ENCODE measurements around the gene RBM20. TPM values are rescaled to one million over a fixed set of nuclear protein-coding genes. Genes with fewer than 3 reads are reported as not detected.
"Not testable (repeated sequence)": the region's sequence is repeated elsewhere in the genome, so short reads cannot be mapped to it uniquely, and the experiment has no call there.

Gene RBM20
- total and polyA plus RNA-seq, 4 donors: 1.1 to 2.2 (median 1.6) TPM

DNA sequence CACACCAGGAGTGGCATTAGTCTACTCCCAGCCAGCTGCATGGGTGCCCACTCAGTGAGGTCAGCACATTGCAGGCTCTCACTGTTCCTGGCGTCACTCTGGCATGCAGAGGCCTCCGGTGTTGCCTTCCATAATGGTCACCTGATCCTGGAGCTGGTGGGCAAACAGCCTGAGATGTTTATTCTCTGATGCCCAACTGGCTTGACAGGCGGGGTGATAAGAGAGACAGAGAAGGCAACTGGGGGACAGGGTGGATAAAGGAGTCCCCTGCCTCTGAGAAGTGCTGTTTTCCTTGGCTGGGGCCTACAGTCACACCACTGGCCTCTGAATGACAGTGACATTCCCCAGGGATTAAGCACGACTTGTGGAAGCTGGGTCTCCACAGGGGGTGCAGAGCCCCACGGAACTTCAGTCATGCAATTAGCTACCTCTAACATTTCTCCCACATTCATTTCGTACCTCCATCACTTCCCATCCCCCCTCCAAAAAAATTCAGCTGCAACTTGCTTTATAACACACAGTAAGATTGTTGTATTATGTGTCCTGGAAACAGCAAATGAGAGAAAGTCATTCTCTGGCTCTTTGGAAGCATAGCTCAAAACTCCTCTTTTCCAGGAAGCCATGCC lies 7.1 kb upstream of the RBM20 start:
- 54% methylated on average over 5 of the region's 6 CpGs for WGBS (ENCODE audit: insufficient coverage)
- H3K27ac ChIP-seq (ENCODE audit: low read depth, low read length): no peak overlapping the region
- peaks cover 6% of the 10 kb centered on the region for H3K27me3 ChIP-seq (ENCODE audit: control insufficient read depth, insufficient read depth, low read length)
- no peaks in the 10 kb centered on the region for H3K36me3 ChIP-seq (ENCODE audit: control insufficient read depth, insufficient read depth, low read length)
- H3K9me3 ChIP-seq (ENCODE audit: control insufficient read depth, insufficient read depth, low read length): no peaks in the 10 kb centered on the region
- H3K4me3 ChIP-seq (ENCODE audit: low read depth, low read length): no peak overlapping the region
- DNase-seq (ENCODE audit: low read depth in 4 of 6, low spot score in 6 of 6): no peak
- H3K4me1 ChIP-seq (ENCODE audit: control insufficient read depth, insufficient read depth, low read length): peaks cover 9% of the 10 kb centered on the region

DNA sequence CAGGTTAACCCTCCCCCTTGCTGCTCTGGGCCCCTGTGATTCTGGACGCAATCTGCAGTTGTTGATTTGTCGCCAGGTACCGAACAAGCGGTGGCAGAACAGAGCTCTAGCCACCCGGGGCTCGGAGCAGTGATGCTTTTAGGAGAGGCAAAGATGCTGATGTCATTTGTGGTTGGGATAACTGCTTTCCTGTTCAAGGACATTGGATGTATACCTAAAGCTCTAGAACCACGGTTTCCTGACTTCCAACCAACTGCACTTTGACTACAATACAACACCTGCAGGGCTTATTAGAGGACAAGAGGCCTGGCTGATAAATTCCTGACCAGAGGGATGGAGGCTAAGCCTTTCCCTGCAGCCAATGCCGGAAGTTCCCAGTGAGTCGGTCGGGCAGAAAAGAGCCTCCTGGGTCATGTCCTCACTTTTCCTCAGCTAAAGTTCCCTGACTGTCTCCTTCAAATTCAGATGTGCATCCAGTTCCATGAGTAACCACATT lies 6.5 kb upstream of the RBM20 start:
- H3K9me3 ChIP-seq (ENCODE audit: control insufficient read depth, insufficient read depth, low read length): no peaks in the 10 kb centered on the region
- H3K4me1 ChIP-seq (ENCODE audit: control insufficient read depth, insufficient read depth, low read length): peaks cover 9% of the 10 kb centered on the region
- no peaks in the 10 kb centered on the region for H3K36me3 ChIP-seq (ENCODE audit: control insufficient read depth, insufficient read depth, low read length)
- peak in 1 of 6 donors; percentile 16 for DNase-seq (ENCODE audit: low read depth in 4 of 6, low spot score in 6 of 6)
- peaks cover 12% of the 10 kb centered on the region for H3K27me3 ChIP-seq (ENCODE audit: control insufficient read depth, insufficient read depth, low read length)
- WGBS (ENCODE audit: insufficient coverage): 29% methylated on average over 10 of the region's 10 CpGs
- H3K4me3 ChIP-seq (ENCODE audit: low read depth, low read length): no peak overlapping the region
- no peak overlapping the region for H3K27ac ChIP-seq (ENCODE audit: low read depth, low read length)

DNA sequence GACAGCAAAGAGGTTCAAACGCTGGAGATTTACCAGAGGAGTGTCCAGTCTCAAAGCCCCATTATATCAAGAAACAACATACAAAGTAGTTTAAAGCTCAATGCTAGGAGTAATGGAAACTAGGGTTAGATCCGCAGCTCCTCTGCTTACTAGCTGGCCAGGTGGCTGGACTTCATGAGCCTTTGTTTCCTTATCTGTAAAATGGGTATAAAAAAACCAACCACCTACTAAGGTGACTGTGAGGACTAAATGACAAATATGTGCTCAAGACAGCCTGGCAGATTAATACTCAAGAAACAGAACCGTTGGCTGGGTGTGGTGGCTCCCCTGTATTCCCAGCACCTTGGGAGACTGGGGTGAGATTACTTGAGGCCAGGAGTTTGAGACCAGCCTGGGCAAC lies 5.8 kb upstream of the RBM20 start:
- Histone ChIP-seq H3K4me1 (ENCODE audit: control insufficient read depth, insufficient read depth, low read length) (peaks cover 14% of the 10 kb centered on the region), H3K4me3 (ENCODE audit: low read depth, low read length) (no peak overlapping the region), H3K9me3 (ENCODE audit: control insufficient read depth, insufficient read depth, low read length) (no peaks in the 10 kb centered on the region), H3K27me3 (ENCODE audit: control insufficient read depth, insufficient read depth, low read length) (peaks cover 19% of the 10 kb centered on the region), H3K36me3 (ENCODE audit: control insufficient read depth, insufficient read depth, low read length) (no peaks in the 10 kb centered on the region), H3K27ac (ENCODE audit: low read depth, low read length) (no peak overlapping the region)
- DNase-seq (ENCODE audit: low read depth in 4 of 6, low spot score in 6 of 6): no peak
- WGBS (ENCODE audit: insufficient coverage): 86% methylated on average over 1 of the region's 3 CpGs

DNA sequence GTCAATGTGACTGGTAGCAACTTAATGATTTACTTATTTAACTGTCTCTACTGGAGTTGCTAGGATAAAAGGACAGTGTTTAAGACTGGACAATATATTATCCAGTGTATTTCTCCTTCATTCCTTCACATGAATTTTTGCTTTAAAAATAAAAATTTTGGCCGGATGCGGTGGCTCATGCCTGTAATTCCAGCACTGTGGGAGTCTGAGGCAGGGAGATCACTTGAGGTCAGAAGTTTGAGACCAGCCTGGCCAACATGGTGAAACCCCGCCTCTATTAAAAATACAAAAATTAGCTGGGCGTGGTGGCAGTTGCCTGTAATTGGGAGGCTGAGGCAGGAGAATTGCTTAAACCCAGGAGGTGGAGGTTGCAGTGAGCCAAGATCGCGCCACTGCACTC lies 5.1 kb upstream of the RBM20 start:
- no CpG with 5 or more reads among the region's 6 CpGs for WGBS (ENCODE audit: insufficient coverage)
- not testable (repeated sequence) for H3K36me3 ChIP-seq (ENCODE audit: control insufficient read depth, insufficient read depth, low read length); H3K27ac ChIP-seq (ENCODE audit: low read depth, low read length); H3K4me3 ChIP-seq (ENCODE audit: low read depth, low read length); H3K9me3 ChIP-seq (ENCODE audit: control insufficient read depth, insufficient read depth, low read length); DNase-seq (ENCODE audit: low read depth in 4 of 6, low spot score in 6 of 6)
- Histone ChIP-seq H3K4me1 (ENCODE audit: control insufficient read depth, insufficient read depth, low read length) (peaks cover 17% of the 10 kb centered on the region), H3K27me3 (ENCODE audit: control insufficient read depth, insufficient read depth, low read length) (peaks cover 25% of the 10 kb centered on the region)

DNA sequence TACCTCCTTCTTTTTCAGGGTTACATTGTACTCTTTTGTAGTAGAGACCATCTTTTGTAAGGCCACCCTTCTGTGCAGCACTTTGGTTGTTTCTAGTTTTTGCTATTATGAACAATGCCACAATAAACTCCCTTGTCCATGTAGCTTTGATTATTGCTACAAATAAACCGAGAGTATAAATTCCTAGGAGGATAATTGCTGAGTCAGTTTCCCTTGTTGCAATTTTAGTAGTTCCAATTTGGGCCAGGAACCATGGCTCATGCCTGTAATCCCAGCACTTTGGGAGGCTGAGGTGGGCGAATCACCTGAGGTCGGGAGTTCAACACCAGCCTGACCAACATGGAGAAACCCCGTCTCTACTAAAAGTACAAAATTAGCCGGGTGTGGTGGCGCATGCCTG lies 4.3 kb upstream of the RBM20 start:
- not testable (repeated sequence) for H3K27ac ChIP-seq (ENCODE audit: low read depth, low read length); H3K4me3 ChIP-seq (ENCODE audit: low read depth, low read length); H3K9me3 ChIP-seq (ENCODE audit: control insufficient read depth, insufficient read depth, low read length); H3K36me3 ChIP-seq (ENCODE audit: control insufficient read depth, insufficient read depth, low read length); DNase-seq (ENCODE audit: low read depth in 4 of 6, low spot score in 6 of 6)
- Histone ChIP-seq H3K27me3 (ENCODE audit: control insufficient read depth, insufficient read depth, low read length) (peaks cover 29% of the 10 kb centered on the region), H3K4me1 (ENCODE audit: control insufficient read depth, insufficient read depth, low read length) (peaks cover 21% of the 10 kb centered on the region)
- no CpG with 5 or more reads among the region's 6 CpGs for WGBS (ENCODE audit: insufficient coverage)

DNA sequence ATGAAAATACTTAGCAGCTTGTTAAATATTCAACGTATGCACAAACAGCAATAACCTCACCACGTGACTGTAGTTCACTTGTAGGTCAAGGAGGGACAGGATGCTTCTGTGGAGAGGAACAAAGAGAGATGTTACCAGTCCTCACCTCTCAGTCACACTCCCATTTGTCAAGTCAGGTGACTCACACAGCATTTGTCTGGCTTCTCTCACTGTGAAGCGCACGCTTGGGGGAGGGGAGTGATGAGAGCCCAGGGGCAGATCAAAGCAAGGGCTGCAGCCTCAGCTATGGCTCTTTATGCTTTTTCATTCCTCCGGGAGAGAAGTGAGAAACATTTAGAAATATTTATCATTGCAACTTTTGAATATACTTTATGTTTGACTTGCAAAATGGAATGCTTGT lies 2.9 kb upstream of the RBM20 start:
- Histone ChIP-seq H3K4me1 (ENCODE audit: control insufficient read depth, insufficient read depth, low read length) (peaks cover 22% of the 10 kb centered on the region), H3K36me3 (ENCODE audit: control insufficient read depth, insufficient read depth, low read length) (no peaks in the 10 kb centered on the region), H3K9me3 (ENCODE audit: control insufficient read depth, insufficient read depth, low read length) (no peaks in the 10 kb centered on the region), H3K4me3 (ENCODE audit: low read depth, low read length) (no peak overlapping the region), H3K27ac (ENCODE audit: low read depth, low read length) (no peak overlapping the region), H3K27me3 (ENCODE audit: control insufficient read depth, insufficient read depth, low read length) (peaks cover 35% of the 10 kb centered on the region)
- WGBS (ENCODE audit: insufficient coverage): no CpG with 5 or more reads among the region's 5 CpGs
- DNase-seq (ENCODE audit: low read depth in 4 of 6, low spot score in 6 of 6): peak in 2 of 6 donors; percentile 14 to 74

DNA sequence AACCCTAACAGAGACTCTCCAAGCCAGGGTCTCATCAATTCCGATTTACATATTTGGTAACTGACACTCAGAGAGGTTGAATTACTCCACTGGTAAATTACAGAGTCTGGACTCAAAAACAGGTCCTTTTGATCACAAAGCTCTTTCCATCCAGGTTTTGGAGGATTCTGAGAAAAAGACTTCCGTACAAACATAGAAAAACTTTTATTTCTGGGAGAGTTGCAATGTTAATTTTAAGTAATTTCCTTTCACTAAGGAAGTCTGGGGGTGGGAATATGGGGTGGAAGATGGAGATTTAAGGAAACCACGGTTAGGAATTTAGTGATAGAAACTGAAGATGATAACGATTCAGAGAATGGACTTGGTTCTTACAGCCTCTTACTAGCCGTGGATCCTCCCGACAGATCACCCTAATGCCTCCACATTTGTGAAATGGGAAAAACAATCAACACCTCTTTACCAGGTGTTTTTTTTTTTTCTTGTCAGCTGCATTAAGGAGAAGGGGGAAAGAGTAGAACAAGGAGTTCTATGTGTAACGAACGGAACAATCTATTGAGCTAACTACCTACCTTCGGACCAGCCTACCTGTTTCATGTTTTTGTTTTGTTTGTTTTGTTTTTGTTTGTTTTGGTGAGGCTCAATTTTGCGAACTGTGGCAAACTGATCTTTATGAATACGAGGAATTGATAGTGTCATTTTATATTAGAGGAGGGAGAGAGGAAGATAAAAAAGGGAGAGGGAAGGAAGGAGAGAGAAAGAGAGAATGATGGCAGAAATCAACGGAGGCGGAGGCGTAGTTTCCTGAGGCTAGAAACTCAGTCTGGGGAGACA lies 1.7 kb upstream of the RBM20 start:
- peaks cover 39% of the 10 kb centered on the region for H3K27me3 ChIP-seq (ENCODE audit: control insufficient read depth, insufficient read depth, low read length)
- peak in 1 of 6 donors; percentile 12 for DNase-seq (ENCODE audit: low read depth in 4 of 6, low spot score in 6 of 6)
- H3K4me3 ChIP-seq (ENCODE audit: low read depth, low read length): no peak overlapping the region
- H3K9me3 ChIP-seq (ENCODE audit: control insufficient read depth, insufficient read depth, low read length): no peaks in the 10 kb centered on the region
- WGBS (ENCODE audit: insufficient coverage): 44% methylated on average over 5 of the region's 14 CpGs
- H3K36me3 ChIP-seq (ENCODE audit: control insufficient read depth, insufficient read depth, low read length): no peaks in the 10 kb centered on the region
- H3K4me1 ChIP-seq (ENCODE audit: control insufficient read depth, insufficient read depth, low read length): peaks cover 14% of the 10 kb centered on the region
- H3K27ac ChIP-seq (ENCODE audit: low read depth, low read length): no peak overlapping the region

DNA sequence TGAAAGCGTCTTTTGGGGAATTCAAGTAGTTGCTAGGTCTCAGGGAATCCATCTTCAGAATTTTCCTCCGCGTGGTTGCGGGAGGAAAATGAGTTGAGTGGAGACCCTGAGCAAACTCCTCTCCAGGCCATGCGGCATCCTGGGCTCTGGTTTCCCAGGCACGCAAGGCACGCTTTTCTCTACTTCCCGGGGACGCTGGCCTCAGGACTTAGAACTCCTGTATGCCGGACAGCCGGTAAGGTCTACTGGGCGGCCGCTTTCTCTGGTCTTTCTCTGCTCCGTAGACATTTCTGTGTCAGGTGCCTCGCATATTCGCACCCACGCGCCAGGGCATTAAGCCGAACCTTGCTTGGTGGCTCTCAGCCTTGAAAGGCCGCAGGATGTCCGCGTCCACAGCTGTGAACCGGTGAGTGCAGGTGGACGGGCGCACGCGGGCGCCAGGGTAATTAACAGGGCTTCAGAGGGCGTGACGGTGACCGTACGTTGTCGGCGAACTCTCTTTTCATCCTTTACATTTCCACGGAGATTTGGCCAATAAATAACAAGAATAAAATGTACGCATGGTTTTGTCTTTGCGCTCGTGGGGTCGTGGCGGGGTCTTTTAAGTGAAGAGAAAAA lies 992 bp upstream of the RBM20 start:
- peak overlapping the region; percentile 34 for H3K4me3 ChIP-seq (ENCODE audit: low read depth, low read length)
- peaks cover 13% of the 10 kb centered on the region for H3K4me1 ChIP-seq (ENCODE audit: control insufficient read depth, insufficient read depth, low read length)
- WGBS (ENCODE audit: insufficient coverage): 3% methylated on average over 31 of the region's 40 CpGs
- H3K36me3 ChIP-seq (ENCODE audit: control insufficient read depth, insufficient read depth, low read length): no peaks in the 10 kb centered on the region
- no peaks in the 10 kb centered on the region for H3K9me3 ChIP-seq (ENCODE audit: control insufficient read depth, insufficient read depth, low read length)
- peaks cover 43% of the 10 kb centered on the region for H3K27me3 ChIP-seq (ENCODE audit: control insufficient read depth, insufficient read depth, low read length)
- no peak overlapping the region for H3K27ac ChIP-seq (ENCODE audit: low read depth, low read length)
- DNase-seq (ENCODE audit: low read depth in 4 of 6, low spot score in 6 of 6): peak in 2 of 6 donors; percentile 44 to 54

DNA sequence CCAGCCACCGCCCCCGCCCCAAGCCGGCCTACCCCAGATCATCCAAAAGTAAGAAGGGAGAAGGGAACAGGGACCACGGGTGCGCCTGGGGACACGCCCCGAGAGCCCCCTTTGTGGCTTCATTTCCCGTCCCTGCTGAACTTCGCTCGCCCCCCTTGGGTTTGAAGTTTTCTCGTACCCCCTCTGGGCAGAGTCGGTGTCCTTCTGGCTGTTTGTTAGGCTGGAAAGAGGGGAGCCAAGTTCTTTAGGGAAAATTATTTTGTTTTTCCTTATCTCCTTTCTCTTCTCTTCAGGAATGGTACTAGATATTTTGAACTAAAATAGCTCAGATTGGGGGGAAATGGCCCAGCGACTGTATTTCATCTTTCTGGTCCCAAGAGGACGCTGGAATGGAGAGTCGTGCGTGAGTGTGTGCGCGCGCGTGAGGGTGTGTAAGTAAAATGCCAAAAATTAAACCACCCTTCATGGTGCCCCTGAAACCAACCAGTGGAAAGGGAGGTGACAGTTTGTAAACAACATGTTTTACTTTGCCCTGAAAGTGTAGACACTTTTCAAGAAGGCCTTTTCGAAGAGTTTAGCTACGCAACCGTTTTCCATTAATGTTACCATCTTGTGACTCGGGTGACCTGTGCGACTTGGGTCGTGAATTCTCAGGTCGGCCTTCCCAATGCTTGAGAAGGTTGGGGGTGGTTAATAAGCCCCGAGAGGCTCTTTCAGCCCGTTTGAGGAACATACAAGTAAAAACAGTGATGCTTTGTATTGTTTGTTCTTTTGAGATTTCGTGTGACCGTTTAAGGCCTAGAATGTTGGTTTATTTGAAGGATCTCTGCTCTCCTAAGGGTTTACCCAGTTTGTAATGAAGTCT lies 694 bp downstream of the RBM20 start:
- DNase-seq (ENCODE audit: low read depth in 4 of 6, low spot score in 6 of 6): peak in 2 of 6 donors; percentile 18 to 47
- peaks cover 47% of the 10 kb centered on the region for H3K27me3 ChIP-seq (ENCODE audit: control insufficient read depth, insufficient read depth, low read length)
- H3K27ac ChIP-seq (ENCODE audit: low read depth, low read length): no peak overlapping the region
- peaks cover 13% of the 10 kb centered on the region for H3K4me1 ChIP-seq (ENCODE audit: control insufficient read depth, insufficient read depth, low read length)
- 23% methylated on average over 14 of the region's 31 CpGs for WGBS (ENCODE audit: insufficient coverage)
- H3K4me3 ChIP-seq (ENCODE audit: low read depth, low read length): peak overlapping the region; percentile 30
- no peaks in the 10 kb centered on the region for H3K9me3 ChIP-seq (ENCODE audit: control insufficient read depth, insufficient read depth, low read length)
- no peaks in the 10 kb centered on the region for H3K36me3 ChIP-seq (ENCODE audit: control insufficient read depth, insufficient read depth, low read length)
